SK-N-MC (cell line): Measurements from ENCODE around the gene BFSP2.

ENCODE experiments used
- EZH2 ChIP-seq: fragments of 200-600 bp; sonication (generic); IDR thresholded peaks from one replicate; pipeline ENCODE4 v1.6.1; 2017; ENCODE audit warnings: antibody characterized with exemption
- FOXP2 ChIP-seq: optimal IDR thresholded peaks from 2 replicates; pipeline ENCODE3; 2011; ENCODE audit warnings: mild to moderate bottlenecking, moderate library complexity; ENCODE audit not compliant: insufficient read depth; ENCODE audit errors: extremely low read length, control extremely low read depth
- POLR2AphosphoS5 ChIP-seq: IDR thresholded peaks from 2 replicates; pipeline ENCODE4 v1.6.1; 2012; ENCODE audit warnings: mild to moderate bottlenecking, low read depth, low read length, borderline replicate concordance

GRCh38 chr3:133440652-133441051, 40.8 kb downstream of the BFSP2 start:
- TF ChIP-seq POLR2AphosphoS5 (no peak), EZH2 (no peak), FOXP2 (no peak)
